H9 (cell line): ENCODE measurements around the gene FAM3A. TPM values are rescaled to one million over a fixed set of nuclear protein-coding genes. Genes with fewer than 3 reads are reported as not detected.

ENCODE experiments used
- DNase-seq: peaks from one replicate; pipeline ENCODE4 v3.0.0-alpha.2; 2017
- H2AFZ ChIP-seq: one replicate; pipeline ENCODE4 v1.6.1; 2013; ENCODE audit warnings: mild to moderate bottlenecking, low read length, control low read depth, moderate library complexity
- H2AK5ac ChIP-seq: 2 replicates; pipeline ENCODE4 v1.6.1; 2013; ENCODE audit warnings: low read length, control low read depth, mixed read lengths; ENCODE audit not compliant: insufficient read length
- H2BK120ac ChIP-seq: one replicate; pipeline ENCODE4 v1.6.1; 2013; ENCODE audit warnings: low read depth, mild to moderate bottlenecking, low read length, control low read depth, inconsistent platforms; ENCODE audit not compliant: poor library complexity, severe bottlenecking
- H2BK12ac ChIP-seq: 2 replicates; pipeline ENCODE4 v1.6.1; 2013; ENCODE audit warnings: low read length, control low read depth, mixed read lengths, low read depth; ENCODE audit not compliant: insufficient read length
- H2BK15ac ChIP-seq: 2 replicates; pipeline ENCODE4 v1.6.1; 2013; ENCODE audit warnings: low read depth, low read length, control low read depth
- H2BK20ac ChIP-seq: one replicate; pipeline ENCODE4 v1.6.1; 2013; ENCODE audit warnings: low read depth, mild to moderate bottlenecking, low read length, control low read depth, inconsistent platforms; ENCODE audit not compliant: poor library complexity, severe bottlenecking
- H2BK5ac ChIP-seq: 2 replicates; pipeline ENCODE4 v1.6.1; 2013; ENCODE audit warnings: low read length, control low read depth, mixed read lengths; ENCODE audit not compliant: insufficient read length
- H3K14ac ChIP-seq: 2 replicates; pipeline ENCODE4 v1.6.1; 2013; ENCODE audit warnings: low read length, control low read depth; ENCODE audit not compliant: insufficient read depth
- H3K18ac ChIP-seq: 2 replicates; pipeline ENCODE4 v1.6.1; 2013; ENCODE audit warnings: low read depth, mild to moderate bottlenecking, mixed read lengths, low read length, control low read depth; ENCODE audit not compliant: insufficient read length
- H3K23ac ChIP-seq: 2 replicates; pipeline ENCODE4 v1.6.1; 2013; ENCODE audit warnings: low read length, control low read depth, mixed read lengths, low read depth; ENCODE audit not compliant: insufficient read length
- H3K23me2 ChIP-seq: 2 replicates; pipeline ENCODE4 v1.6.1; 2013; ENCODE audit warnings: low read depth, mild to moderate bottlenecking, mixed read lengths, low read length, control low read depth; ENCODE audit not compliant: insufficient read length, poor library complexity, severe bottlenecking
- H3K27ac ChIP-seq: 2 replicates; pipeline ENCODE4 v1.5.1; 2013; ENCODE audit warnings: low read length, control low read depth, mixed read lengths, low read depth; ENCODE audit not compliant: insufficient read length
- H3K27me3 ChIP-seq: 2 replicates; pipeline ENCODE4 v1.6.1; 2013; ENCODE audit warnings: low read length, control low read depth, inconsistent platforms; ENCODE audit not compliant: insufficient read depth
- H3K4ac ChIP-seq: 2 replicates; pipeline ENCODE4 v1.6.1; 2013; ENCODE audit warnings: low read depth, mild to moderate bottlenecking, control low read depth, inconsistent platforms, low read length, moderate library complexity
- H3K4me1 ChIP-seq: 2 replicates; pipeline ENCODE4 v1.6.1; 2013; ENCODE audit warnings: low read length, control low read depth, inconsistent platforms; ENCODE audit not compliant: insufficient read depth
- H3K4me2 ChIP-seq: 2 replicates; pipeline ENCODE4 v1.6.1; 2013; ENCODE audit warnings: low read length, control low read depth, mixed read lengths; ENCODE audit not compliant: insufficient read length, insufficient read depth
- H3K56ac ChIP-seq: 2 replicates; pipeline ENCODE4 v1.6.1; 2013; ENCODE audit warnings: low read depth, mild to moderate bottlenecking, mixed read lengths, low read length, control low read depth; ENCODE audit not compliant: insufficient read length
- H3K79me1 ChIP-seq: 2 replicates; pipeline ENCODE4 v1.6.1; 2013; ENCODE audit warnings: low read depth, mild to moderate bottlenecking, moderate library complexity, low read length, control low read depth, inconsistent platforms; ENCODE audit not compliant: insufficient read depth, poor library complexity, severe bottlenecking
- H3K79me2 ChIP-seq: 2 replicates; pipeline ENCODE4 v1.6.1; 2013; ENCODE audit warnings: low read length, control low read depth, inconsistent platforms; ENCODE audit not compliant: insufficient read depth
- H3K9ac ChIP-seq: 2 replicates; pipeline ENCODE4 v1.6.1; 2013; ENCODE audit warnings: low read length, control low read depth, mixed read lengths; ENCODE audit not compliant: insufficient read length; ENCODE audit errors: extremely low read depth
- H3K9me3 ChIP-seq: one replicate; pipeline ENCODE4 v1.6.1; 2013; ENCODE audit warnings: low read depth, low read length, inconsistent platforms; ENCODE audit not compliant: control insufficient read depth
- H3T11ph ChIP-seq: one replicate; pipeline ENCODE4 v1.6.1; 2013; ENCODE audit warnings: mild to moderate bottlenecking, low read length, control low read depth, inconsistent platforms
- H4K20me1 ChIP-seq: one replicate; pipeline ENCODE4 v1.6.1; 2013; ENCODE audit not compliant: control insufficient read depth, insufficient read length, insufficient read depth
- H4K5ac ChIP-seq: 2 replicates; pipeline ENCODE4 v1.6.1; 2013; ENCODE audit warnings: low read depth, mild to moderate bottlenecking, mixed read lengths, low read length, control low read depth; ENCODE audit not compliant: insufficient read length
- H4K8ac ChIP-seq: replicated peaks from 2 replicates; pipeline ENCODE4 v1.6.1; 2013; ENCODE audit warnings: low read length, control low read depth, mixed read lengths, low read depth; ENCODE audit not compliant: insufficient read length
- H4K91ac ChIP-seq: 2 replicates; pipeline ENCODE4 v1.6.1; 2013; ENCODE audit warnings: low read depth, mild to moderate bottlenecking, moderate library complexity, mixed read lengths, low read length, control low read depth; ENCODE audit not compliant: insufficient read length
- H3K27ac Mint-ChIP-seq, 3 experiments: 2 replicates in 2 of 3; 3 replicates in 1 of 3; pipeline ENCODE4 v1.8.0; 2020 to 2021; ENCODE audit warnings: mixed read lengths in 3 of 3, mild to moderate bottlenecking in 1 of 3, moderate library complexity in 1 of 3
- H3K27me3 Mint-ChIP-seq: 2 replicates; pipeline ENCODE4 v1.8.0; 2021; ENCODE audit warnings: low read depth, mild to moderate bottlenecking, moderate library complexity, mixed read lengths
- H3K36me3 Mint-ChIP-seq, 3 experiments: 2 replicates in 2 of 3; 3 replicates in 1 of 3; pipeline ENCODE4 v1.8.0; 2020 to 2021; ENCODE audit warnings: low read depth in 3 of 3, mixed read lengths in 3 of 3; ENCODE audit not compliant: insufficient read depth in 1 of 3
- H3K4me1 Mint-ChIP-seq, 2 experiments: 2 replicates each; pipeline ENCODE4 v1.8.0; 2020; ENCODE audit warnings: mixed read lengths in 2 of 2
- H3K4me3 Mint-ChIP-seq, 2 experiments: 2 replicates in 1 of 2; 3 replicates in 1 of 2; pipeline ENCODE4 v1.8.0; 2020 to 2021; ENCODE audit warnings: mild to moderate bottlenecking in 2 of 2, mixed read lengths in 2 of 2, moderate library complexity in 1 of 2
- H3K9me3 Mint-ChIP-seq, 2 experiments: 2 replicates in 1 of 2; 3 replicates in 1 of 2; pipeline ENCODE4 v1.8.0; 2020; ENCODE audit warnings: mild to moderate bottlenecking in 2 of 2, mixed read lengths in 2 of 2, moderate library complexity in 1 of 2
- WGBS: extraction: QIAGEN DNeasy Blood & Tissue Kit; methylation state at CpG from one replicate; pipeline ENCODE4 v1.1.7; 2013; ENCODE audit warnings: missing lambda C conversion rate, low lambda C conversion rate, mixed read lengths; ENCODE audit not compliant: insufficient read length; ENCODE audit errors: extremely low coverage; 5-methylcytosine and 5-hydroxymethylcytosine counted together
- total RNA-seq: library from RNA; stranded (reverse); gene quantifications from 2 replicates; pipeline ENCODE4 v1.2.1, GENCODE V29; 2021
- TF ChIP-seq, protein P1 (sequence below): fragments of 200-600 bp; sonication (generic); conservative IDR thresholded peaks from 3 replicates; pipeline ENCODE4 v1.8.0; 2021; ENCODE audit warnings: antibody characterized with exemption, mild to moderate bottlenecking

FAM3A gene
- total RNA-seq, 1 experiment from 2014 or later, result 22.8 TPM

DNA sequence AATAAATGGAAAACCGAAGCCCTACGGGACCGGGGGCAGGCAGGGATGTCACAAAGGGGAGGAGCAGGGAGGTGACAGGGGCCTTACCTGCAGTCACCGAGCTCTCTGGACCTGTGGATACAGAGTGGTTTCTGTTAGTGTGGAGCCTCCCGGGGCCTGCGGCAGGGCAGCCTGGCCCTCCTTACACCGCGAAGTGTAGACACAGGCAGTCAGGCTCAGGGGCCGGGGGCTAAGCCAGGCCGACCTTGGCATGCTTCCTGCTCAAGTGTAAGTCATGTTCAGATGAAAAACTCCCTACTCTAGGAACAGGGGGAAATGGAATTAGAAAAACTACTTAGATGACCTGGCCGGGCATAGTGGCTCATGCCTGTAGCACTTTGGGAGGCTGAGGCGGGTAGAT lies 4.3 kb downstream of the FAM3A start:
- Histone ChIP-seq H2BK12ac (no peak overlapping the region), H3K9me3 (peaks cover 18% of the 10 kb centered on the region), H2BK5ac (no peak overlapping the region), H3K23ac (no peak overlapping the region), H3K79me2 (no peaks in the 10 kb centered on the region), H3K14ac (no peak overlapping the region), H2BK120ac (no peak overlapping the region), H2AK5ac (no peak overlapping the region), H2BK20ac (no peak overlapping the region), H4K20me1 (no peaks in the 10 kb centered on the region), H3K79me1 (no peaks in the 10 kb centered on the region), H3K4me1 (no peaks in the 10 kb centered on the region), H3K9ac (no peak overlapping the region), H4K91ac (no peak overlapping the region), H3K27me3 (no peaks in the 10 kb centered on the region), H3K56ac (no peak overlapping the region), H2BK15ac (no peak overlapping the region), H3K4ac (no peak overlapping the region), H3K23me2 (peaks cover 11% of the 10 kb centered on the region), H3K18ac (no peak overlapping the region), H4K5ac (no peak overlapping the region), H3T11ph (no peak overlapping the region), H2AFZ (no peak overlapping the region), H4K8ac (no peak overlapping the region), H3K27ac (no peak overlapping the region), H3K4me2 (no peak overlapping the region)
- no peak overlapping the region for H3K27ac Mint-ChIP-seq
- no peak for DNase-seq
- H3K4me3 Mint-ChIP-seq, result no peak overlapping the region
- TF ChIP-seq, protein P1, sequence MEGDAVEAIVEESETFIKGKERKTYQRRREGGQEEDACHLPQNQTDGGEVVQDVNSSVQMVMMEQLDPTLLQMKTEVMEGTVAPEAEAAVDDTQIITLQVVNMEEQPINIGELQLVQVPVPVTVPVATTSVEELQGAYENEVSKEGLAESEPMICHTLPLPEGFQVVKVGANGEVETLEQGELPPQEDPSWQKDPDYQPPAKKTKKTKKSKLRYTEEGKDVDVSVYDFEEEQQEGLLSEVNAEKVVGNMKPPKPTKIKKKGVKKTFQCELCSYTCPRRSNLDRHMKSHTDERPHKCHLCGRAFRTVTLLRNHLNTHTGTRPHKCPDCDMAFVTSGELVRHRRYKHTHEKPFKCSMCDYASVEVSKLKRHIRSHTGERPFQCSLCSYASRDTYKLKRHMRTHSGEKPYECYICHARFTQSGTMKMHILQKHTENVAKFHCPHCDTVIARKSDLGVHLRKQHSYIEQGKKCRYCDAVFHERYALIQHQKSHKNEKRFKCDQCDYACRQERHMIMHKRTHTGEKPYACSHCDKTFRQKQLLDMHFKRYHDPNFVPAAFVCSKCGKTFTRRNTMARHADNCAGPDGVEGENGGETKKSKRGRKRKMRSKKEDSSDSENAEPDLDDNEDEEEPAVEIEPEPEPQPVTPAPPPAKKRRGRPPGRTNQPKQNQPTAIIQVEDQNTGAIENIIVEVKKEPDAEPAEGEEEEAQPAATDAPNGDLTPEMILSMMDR, result no peak
- peaks cover 58 to 69% of the 10 kb centered on the region in 2 experiments for H3K9me3 Mint-ChIP-seq
- peaks cover 23 to 31% (median 24%) of the 10 kb centered on the region in 3 experiments for H3K36me3 Mint-ChIP-seq
- no CpG with 5 or more reads among the region's 12 CpGs for WGBS
- peaks cover 4 to 5% of the 10 kb centered on the region in 2 experiments; a peak in 3 of 4 replicates for H3K4me1 Mint-ChIP-seq
- H3K27me3 Mint-ChIP-seq, result peaks cover 3% of the 10 kb centered on the region; the same call in 1 of the 2 replicates
